HepG2 (cell line): Measurements from ENCODE around the gene OST4. TPM values are rescaled to one million over a fixed set of nuclear protein-coding genes. Genes with fewer than 3 reads are reported as not detected.
"Not testable (repeated sequence)": the region's sequence is repeated elsewhere in the genome, so short reads cannot be mapped to it uniquely, and the experiment has no call there.

Experiments used
- ATAC-seq: fragments of 200-7000 bp; cut with Tn5 transposase; 3 replicates; pipeline ENCODE4 v1.9.1; 2020; ENCODE audit warnings: mild to moderate bottlenecking, moderate library complexity
- BruUV-seq: library from RNA; stranded (reverse); fragments of 400-500 nt; replicated peaks from 2 replicates; lab custom pipeline; 2021; lab: Mats Ljungman, UMichigan
- CTCF ChIA-PET: fragments of 300-600 bp; formaldehyde crosslinking; extraction: SDS; loops from one replicate; lab custom pipeline; 2021; ENCODE audit warnings: low total read pairs, inconsistent platforms, low intra/inter-chr PET ratio; lab: Yijun Ruan, JAX
- POLR2A ChIA-PET: fragments of 350-600 bp; sonication (Branson Sonifier 250); formaldehyde crosslinking; loops from one replicate; lab custom pipeline; 2020; ENCODE audit warnings: antibody characterized with exemption, inconsistent platforms; lab: Yijun Ruan, JAX
- DNase-seq: peaks from one replicate; pipeline ENCODE4 v3.0.0-alpha.2; 2015; ENCODE audit warnings: low spot score
- FAIRE-seq: peaks from 3 replicates; lab custom pipeline; 2011; peaks lifted over from hg19 to GRCh38; lab: Jason Lieb, UNC
- H2AFZ ChIP-seq: one replicate; pipeline ENCODE4 v1.6.1; 2011; ENCODE audit warnings: low read length, inconsistent platforms
- H3K27ac ChIP-seq: fragments of 300-600 bp; 3 replicates; pipeline ENCODE4 v1.8.0; 2011; ENCODE audit warnings: mixed run types, mild to moderate bottlenecking, mixed read lengths, low read length, inconsistent platforms; ENCODE audit not compliant: insufficient read depth; ENCODE audit errors: extremely low read length
- H3K27me3 ChIP-seq, 2 experiments: fragments of 200-600 bp in 1 of 2; 2 replicates in 1 of 2; 3 replicates in 1 of 2; pipeline versions ENCODE4 v1.6.0 to v1.8.0; 2011; ENCODE audit warnings: low read length in 2 of 2, mild to moderate bottlenecking in 2 of 2, moderate library complexity in 2 of 2, inconsistent platforms in 1 of 2; ENCODE audit not compliant: insufficient read depth in 2 of 2, control insufficient read depth in 1 of 2
- H3K36me3 ChIP-seq, 2 experiments: fragments of 200-600 bp in 1 of 2; replicated peaks in 1 of 2; 2 replicates in 1 of 2; 3 replicates in 1 of 2; pipeline versions ENCODE4 v1.5.1 to v1.8.0; 2011; ENCODE audit warnings: low read length in 2 of 2, inconsistent platforms in 1 of 2; ENCODE audit not compliant: insufficient read depth in 2 of 2, control insufficient read depth in 1 of 2
- H3K4me1 ChIP-seq: 2 replicates; pipeline ENCODE4 v1.5.1; 2012; ENCODE audit warnings: low read length, inconsistent platforms; ENCODE audit not compliant: insufficient read depth
- H3K4me2 ChIP-seq: 2 replicates; pipeline ENCODE4 v1.6.0; 2011; ENCODE audit warnings: low read depth, low read length, inconsistent platforms
- H3K4me3 ChIP-seq, 3 experiments: fragments of 200-600 bp in 1 of 3; sonication (generic), shearing (Covaris generic) in 1 of 3; replicated peaks in 1 of 3; 2 replicates each; pipeline ENCODE4 v1.5.1; 2011 to 2016; ENCODE audit warnings: low read length in 3 of 3, inconsistent platforms in 2 of 3, low read depth in 2 of 3, mild to moderate bottlenecking in 2 of 3, control low read depth in 1 of 3, mixed read lengths in 1 of 3; ENCODE audit not compliant: insufficient read depth in 1 of 3
- H3K79me2 ChIP-seq: one replicate; pipeline ENCODE4 v1.6.1; 2011; ENCODE audit warnings: low read length, inconsistent platforms; ENCODE audit not compliant: insufficient read depth
- H3K9ac ChIP-seq: 2 replicates; pipeline ENCODE4 v1.6.0; 2011; ENCODE audit warnings: mild to moderate bottlenecking, low read depth, low read length, inconsistent platforms; ENCODE audit not compliant: insufficient read depth
- H3K9me3 ChIP-seq: 2 replicates; pipeline ENCODE4 v1.5.1; 2012; ENCODE audit warnings: mild to moderate bottlenecking, low read length
- H4K20me1 ChIP-seq: 2 replicates; pipeline ENCODE4 v1.6.0; 2011; ENCODE audit warnings: inconsistent platforms, mild to moderate bottlenecking, low read length, moderate library complexity; ENCODE audit not compliant: insufficient read depth
- CREB1 ChIP-seq, 2 experiments: fragments of 450-650 bp in 1 of 2; IDR thresholded peaks; 2 replicates each; pipeline ENCODE4 v1.6.1; 2016 to 2017; ENCODE audit warnings: control low read depth in 1 of 2, mild to moderate bottlenecking in 1 of 2, missing compliant biosample characterization in 1 of 2, missing genetic modification characterization in 1 of 2
- NFE2L2 ChIP-seq: fragments of 150-350 bp; IDR thresholded peaks from 2 replicates; pipeline ENCODE4 v1.6.1; 2014; ENCODE audit warnings: low read length
- TSC22D2 ChIP-seq: sonication (generic); formaldehyde crosslinking; IDR thresholded peaks from 2 replicates; pipeline ENCODE4 v1.5.1; 2020; ENCODE audit warnings: missing genetic modification reagents, mild to moderate bottlenecking, borderline replicate concordance
- ZNF292 ChIP-seq: sonication (generic); formaldehyde crosslinking; IDR thresholded peaks from 2 replicates; pipeline ENCODE4 v1.8.1; 2022; ENCODE audit warnings: mild to moderate bottlenecking, low read depth, missing genetic modification reagents, borderline replicate concordance
- ZNF407 ChIP-seq: sonication (generic); formaldehyde crosslinking; IDR thresholded peaks from one replicate; pipeline ENCODE4 v1.5.1; 2020; ENCODE audit warnings: mild to moderate bottlenecking, missing genetic modification reagents; ENCODE audit errors: not compliant biosample characterization
- ZNF460 ChIP-seq: sonication (generic); formaldehyde crosslinking; IDR thresholded peaks from 2 replicates; pipeline ENCODE4 v1.5.1; 2020; ENCODE audit warnings: missing genetic modification reagents, mild to moderate bottlenecking, borderline replicate concordance
- ZNF615 ChIP-seq: sonication (generic); formaldehyde crosslinking; IDR thresholded peaks from 2 replicates; pipeline ENCODE4 v1.5.0; 2020; ENCODE audit warnings: mild to moderate bottlenecking, missing genetic modification reagents, borderline replicate concordance
- WGBS: methylation state at CpG from one replicate; pipeline ENCODE4 v1.1.6; 2017; ENCODE audit warnings: low lambda C conversion rate; 5-methylcytosine and 5-hydroxymethylcytosine counted together
- in situ Hi-C: cut with HindIII; loops from 2 replicates; pipeline ENCODE4 v1.10.0; 2017; ENCODE audit warnings: low pct_unique_long_range_greater_than_20kb; ENCODE audit not compliant: extremely low pct_ligation_motif_present
- intact Hi-C: fragments of 100-400 bp; cut with micrococcal nuclease; formaldehyde crosslinking; loops from one replicate; pipeline ENCODE4 v1.10.0; 2022; ENCODE audit not compliant: unreplicated experiment
- polyA plus RNA-seq, 8 experiments: library from polyadenylated mRNA; depleted of rRNA in 3 of 8; stranded (reverse) in 7 of 8; unstranded in 1 of 8; fragments of >200 nt; fragmentation: Illumina TruSeq in 4 of 8; extraction: Trizol in 4 of 8; gene quantifications; 2 replicates each; pipeline versions ENCODE4 v1.2.1 to v1.2.3, GENCODE V29; 2011 to 2016; ENCODE audit warnings: low read depth in 4 of 8, missing spikeins in 1 of 8, mixed read lengths in 1 of 8; ENCODE audit not compliant: insufficient read depth in 1 of 8
- total RNA-seq, 5 experiments: library from RNA; depleted of rRNA; stranded (reverse); fragments of >200 nt; fragmentation: Illumina TruSeq; extraction: Trizol; gene quantifications; 2 replicates each; pipeline ENCODE4 v1.2.3, GENCODE V29; 2016; ENCODE audit warnings: low read depth in 1 of 5
- TF ChIP-seq, protein P1 (sequence below): sonication (generic); formaldehyde crosslinking; IDR thresholded peaks from 2 replicates; pipeline ENCODE4 v1.5.0; 2020; ENCODE audit warnings: mild to moderate bottlenecking, missing genetic modification reagents

OST4 gene
- total and polyA plus RNA-seq, 2 of the 13 experiments (the other 11 are each of a cell fraction or from before 2014, with no cell fraction given), result 498 to 584 TPM

DNA sequence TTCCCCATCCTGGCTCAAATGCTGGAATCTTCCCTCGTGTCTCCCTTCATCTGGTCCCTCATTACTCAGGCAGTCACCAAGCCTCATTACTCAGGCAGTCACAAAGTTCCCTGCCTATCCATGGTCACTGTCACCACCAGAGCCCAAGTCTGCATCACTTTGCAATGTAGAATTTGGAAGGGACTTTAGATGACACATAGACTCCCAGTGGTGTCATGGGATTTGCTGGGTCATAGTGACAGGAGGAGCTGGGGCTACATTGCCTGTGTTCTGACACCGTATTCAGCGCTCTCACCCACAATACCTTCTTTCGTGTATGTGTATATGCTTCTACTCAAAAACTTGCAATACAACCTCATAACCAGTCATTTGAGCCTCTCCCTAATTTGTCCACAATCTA is 4.9 kb upstream of the OST4 start (continued):
- TF ChIP-seq ZNF407 (no peak), CREB1 (IDR thresholded peaks at IDR 0.05) (peak; percentile 38; the same call in 1 of the 2 replicates), CREB1 (CRISPR knock-in tag; IDR thresholded peaks at IDR 0.05) (no peak), NFE2L2 (peak; percentile 53; the same call in 1 of the 2 replicates), TSC22D2 (no peak)
- TF ChIP-seq, all 625 proteins: peak for 3

DNA sequence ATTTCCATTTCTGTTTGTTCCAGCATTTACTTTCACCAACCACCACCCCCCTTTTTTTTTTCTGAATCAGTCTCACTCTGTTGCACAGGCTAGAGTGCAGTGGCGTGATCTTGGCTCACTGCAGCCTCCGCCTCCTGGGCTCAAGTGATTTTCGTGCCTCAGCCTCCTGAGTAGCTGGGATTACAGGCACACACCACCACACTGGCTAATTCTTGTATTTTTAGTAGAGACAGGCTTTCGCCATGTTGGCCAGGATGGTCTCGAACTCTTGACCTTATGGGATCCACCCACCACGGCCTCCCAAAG is 4.1 kb upstream of the OST4 start:
- intact Hi-C loops, H3K9ac ChIP-seq, CTCF ChIA-PET, H2AFZ ChIP-seq, H4K20me1 ChIP-seq, FAIRE-seq, in situ Hi-C loops, H3K36me3 ChIP-seq, ATAC-seq, H3K9me3 ChIP-seq, DNase-seq, H3K79me2 ChIP-seq, BruUV-seq, H3K27ac ChIP-seq: not testable (repeated sequence)
- POLR2A ChIA-PET, result interaction anchor here (2.4 kb wide), 1 partner anchor 24 kb away, joined by 9 read pairs; the partner anchor contains the start of gene AGBL5
- Histone ChIP-seq H3K4me2 (peak overlapping the region; percentile 49), H3K4me3 (0 out of 6 replicates have a peak overlapping the region, but pooled peaks of 1 of the 3 experiments have one; percentile 20), H3K27me3 (peaks cover 0 to 16% of the 10 kb centered on the region in 2 experiments; a peak in 2 of 5 replicates), H3K4me1 (peaks cover 80% of the 10 kb centered on the region)
- TF ChIP-seq, protein P1, sequence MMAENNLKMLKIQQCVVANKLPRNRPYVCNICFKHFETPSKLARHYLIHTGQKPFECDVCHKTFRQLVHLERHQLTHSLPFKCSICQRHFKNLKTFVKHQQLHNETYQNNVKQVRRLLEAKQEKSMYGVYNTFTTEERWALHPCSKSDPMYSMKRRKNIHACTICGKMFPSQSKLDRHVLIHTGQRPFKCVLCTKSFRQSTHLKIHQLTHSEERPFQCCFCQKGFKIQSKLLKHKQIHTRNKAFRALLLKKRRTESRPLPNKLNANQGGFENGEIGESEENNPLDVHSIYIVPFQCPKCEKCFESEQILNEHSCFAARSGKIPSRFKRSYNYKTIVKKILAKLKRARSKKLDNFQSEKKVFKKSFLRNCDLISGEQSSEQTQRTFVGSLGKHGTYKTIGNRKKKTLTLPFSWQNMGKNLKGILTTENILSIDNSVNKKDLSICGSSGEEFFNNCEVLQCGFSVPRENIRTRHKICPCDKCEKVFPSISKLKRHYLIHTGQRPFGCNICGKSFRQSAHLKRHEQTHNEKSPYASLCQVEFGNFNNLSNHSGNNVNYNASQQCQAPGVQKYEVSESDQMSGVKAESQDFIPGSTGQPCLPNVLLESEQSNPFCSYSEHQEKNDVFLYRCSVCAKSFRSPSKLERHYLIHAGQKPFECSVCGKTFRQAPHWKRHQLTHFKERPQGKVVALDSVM, result peak; percentile 29; the same call in 1 of the 2 replicates
- TF ChIP-seq ZNF460 (peak; percentile 67), ZNF292 (CRISPR knock-in tag) (0 out of 2 replicates have a peak, but pooled peaks have one; percentile 54), ZNF615 (CRISPR knock-in tag) (0 out of 2 replicates have a peak, but pooled peaks have one; percentile 35)
- WGBS, result 47% methylated on average over 6 of the region's 6 CpGs
